H1 (cell line): ENCODE data around the gene ZNRF3. TPM values are rescaled to one million over a fixed set of nuclear protein-coding genes. Genes with fewer than 3 reads are reported as not detected.

Source experiments
- CTCF ChIA-PET: fragments of 300-600 bp; sonication (Branson Sonifier 250); formaldehyde crosslinking; loops from one replicate; lab custom pipeline; 2021; ENCODE audit not compliant: partially characterized antibody; lab: Charles Lee
- POLR2A ChIA-PET: fragments of 300-600 bp; sonication (Branson Sonifier 250); formaldehyde crosslinking; loops from one replicate; lab custom pipeline; 2021; ENCODE audit warnings: inconsistent platforms; ENCODE audit not compliant: partially characterized antibody; lab: Charles Lee
- DNase-seq, 2 experiments: peaks; one replicate each; pipeline versions ENCODE4 v3.0.0 to v3.0.0-alpha.2; 2010 to 2022; ENCODE audit warnings: low spot score in 2 of 2, low read depth in 1 of 2, mixed read lengths in 1 of 2
- FAIRE-seq: peaks from 2 replicates; lab custom pipeline; 2011; peaks lifted over from hg19 to GRCh38; lab: Jason Lieb, UNC
- H2AFZ ChIP-seq: 2 replicates; pipeline ENCODE4 v1.8.1; 2012; ENCODE audit warnings: low read length, inconsistent platforms
- H2AK5ac ChIP-seq: 2 replicates; pipeline ENCODE4 v1.6.1; 2013; ENCODE audit warnings: low read depth, low read length
- H2BK120ac ChIP-seq: replicated peaks from 2 replicates; pipeline ENCODE3; 2013; ENCODE audit warnings: low read depth, low read length, inconsistent platforms
- H2BK12ac ChIP-seq: 2 replicates; pipeline ENCODE4 v1.6.1; 2013; ENCODE audit warnings: low read depth, low read length
- H2BK15ac ChIP-seq: 2 replicates; pipeline ENCODE4 v1.6.1; 2013; ENCODE audit warnings: low read length
- H2BK20ac ChIP-seq: 2 replicates; pipeline ENCODE4 v1.6.1; 2013; ENCODE audit warnings: low read length
- H2BK5ac ChIP-seq: 2 replicates; pipeline ENCODE4 v1.6.1; 2013; ENCODE audit warnings: low read depth, low read length
- H3K14ac ChIP-seq: 2 replicates; pipeline ENCODE4 v1.6.1; 2013; ENCODE audit warnings: inconsistent platforms; ENCODE audit not compliant: insufficient read length
- H3K18ac ChIP-seq: 2 replicates; pipeline ENCODE4 v1.6.1; 2013; ENCODE audit warnings: low read length; ENCODE audit errors: extremely low read depth
- H3K23ac ChIP-seq: 2 replicates; pipeline ENCODE4 v1.6.1; 2013; ENCODE audit warnings: inconsistent platforms; ENCODE audit not compliant: insufficient read length
- H3K23me2 ChIP-seq: 2 replicates; pipeline ENCODE4 v1.6.1; 2013; ENCODE audit warnings: low read depth, low read length
- H3K27ac ChIP-seq: 2 replicates; pipeline ENCODE4 v1.6.1; 2011; ENCODE audit warnings: low read depth, low read length, inconsistent platforms
- H3K27me3 ChIP-seq, 4 experiments: replicated peaks in 1 of 4; 1 replicate in 1 of 4; 2 replicates in 3 of 4; pipeline versions ENCODE4 v1.6.1 to v1.8.1; 2011 to 2013; ENCODE audit warnings: low read length in 3 of 4, mild to moderate bottlenecking in 3 of 4, inconsistent platforms in 2 of 4, mixed read lengths in 2 of 4, moderate library complexity in 1 of 4; ENCODE audit not compliant: control insufficient read depth in 3 of 4, insufficient read depth in 3 of 4; ENCODE audit errors: extremely low read depth in 1 of 4
- H3K36me3 ChIP-seq, 4 experiments: 2 replicates each; pipeline versions ENCODE4 v1.6.1 to v1.8.1; 2011 to 2013; ENCODE audit warnings: mild to moderate bottlenecking in 4 of 4, low read length in 3 of 4, moderate library complexity in 2 of 4, control low read depth in 1 of 4, inconsistent platforms in 1 of 4; ENCODE audit not compliant: insufficient read depth in 4 of 4, control insufficient read depth in 2 of 4
- H3K4ac ChIP-seq: replicated peaks from 2 replicates; pipeline ENCODE3; 2013; ENCODE audit warnings: low read length, low read depth, mixed read lengths, inconsistent platforms; ENCODE audit not compliant: insufficient read length
- H3K4me1 ChIP-seq, 4 experiments: replicated peaks in 1 of 4; 1 replicate in 1 of 4; 2 replicates in 3 of 4; pipeline versions ENCODE4 v1.6.1 to v1.8.1; 2011 to 2013; ENCODE audit warnings: low read length in 3 of 4, inconsistent platforms in 2 of 4, mixed read lengths in 1 of 4; ENCODE audit not compliant: insufficient read depth in 4 of 4, control insufficient read depth in 3 of 4
- H3K4me2 ChIP-seq, 2 experiments: 2 replicates each; pipeline versions ENCODE4 v1.6.1 to v1.8.1; 2011 to 2013; ENCODE audit warnings: low read depth in 2 of 2, low read length in 2 of 2, control low read depth in 1 of 2, inconsistent platforms in 1 of 2, mild to moderate bottlenecking in 1 of 2; ENCODE audit not compliant: insufficient read depth in 1 of 2
- H3K4me3 ChIP-seq, 4 experiments: fragments of 200-600, 300-600 bp in 1 of 4; sonication (generic), shearing (Covaris generic), sonication (Bioruptor Twin) in 1 of 4; 2 replicates each; pipeline versions ENCODE4 v1.5.1 to v1.8.1; 2011 to 2016; ENCODE audit warnings: low read length in 4 of 4, low read depth in 3 of 4, control low read depth in 2 of 4, inconsistent platforms in 2 of 4, mild to moderate bottlenecking in 2 of 4, mixed read lengths in 1 of 4, moderate library complexity in 1 of 4; ENCODE audit not compliant: insufficient read depth in 2 of 4; ENCODE audit errors: extremely low read depth in 1 of 4
- H3K56ac ChIP-seq: replicated peaks from 2 replicates; pipeline ENCODE3; 2013; ENCODE audit warnings: low read depth, mild to moderate bottlenecking, mixed read lengths, low read length, inconsistent platforms; ENCODE audit not compliant: insufficient read length
- H3K79me1 ChIP-seq: 2 replicates; pipeline ENCODE4 v1.6.1; 2013; ENCODE audit warnings: low read depth, low read length, control low read depth
- H3K79me2 ChIP-seq, 2 experiments: 2 replicates each; pipeline versions ENCODE4 v1.6.1 to v1.8.1; 2012 to 2013; ENCODE audit warnings: low read length in 2 of 2, mild to moderate bottlenecking in 2 of 2, inconsistent platforms in 1 of 2; ENCODE audit not compliant: insufficient read depth in 2 of 2, control insufficient read depth in 1 of 2
- H3K9ac ChIP-seq, 4 experiments: replicated peaks in 1 of 4; 1 replicate in 1 of 4; 2 replicates in 3 of 4; pipeline versions ENCODE4 v1.6.1 to v1.8.1; 2011 to 2013; ENCODE audit warnings: low read depth in 3 of 4, low read length in 3 of 4, control low read depth in 2 of 4, mild to moderate bottlenecking in 2 of 4, moderate library complexity in 2 of 4, inconsistent platforms in 1 of 4; ENCODE audit errors: extremely low read depth in 1 of 4
- H3K9me3 ChIP-seq, 2 experiments: 2 replicates each; pipeline versions ENCODE4 v1.6.1 to v1.8.1; 2012 to 2013; ENCODE audit warnings: mild to moderate bottlenecking in 2 of 2, moderate library complexity in 2 of 2, control low read depth in 1 of 2, inconsistent platforms in 1 of 2, low read depth in 1 of 2, low read length in 1 of 2, mixed read lengths in 1 of 2; ENCODE audit not compliant: insufficient read depth in 2 of 2
- H4K20me1 ChIP-seq, 2 experiments: replicated peaks in 1 of 2; 2 replicates each; pipeline versions ENCODE3 to v1.8.1; 2011 to 2013; ENCODE audit warnings: inconsistent platforms in 2 of 2, low read length in 2 of 2, mild to moderate bottlenecking in 1 of 2; ENCODE audit not compliant: insufficient read depth in 2 of 2, control insufficient read depth in 1 of 2
- H4K5ac ChIP-seq: 2 replicates; pipeline ENCODE4 v1.6.1; 2013; ENCODE audit warnings: low read length, low read depth, mixed read lengths, inconsistent platforms; ENCODE audit not compliant: insufficient read length
- H4K8ac ChIP-seq: 2 replicates; pipeline ENCODE4 v1.8.0; 2013; ENCODE audit warnings: mild to moderate bottlenecking, moderate library complexity, low read length, inconsistent platforms; ENCODE audit not compliant: insufficient read depth; ENCODE audit errors: extremely low read depth
- H4K91ac ChIP-seq: replicated peaks from 2 replicates; pipeline ENCODE3; 2013; ENCODE audit warnings: low read length, mixed read lengths, inconsistent platforms; ENCODE audit not compliant: insufficient read length
- BRCA1 ChIP-seq: IDR thresholded peaks from 2 replicates; pipeline ENCODE4 v1.6.1; 2012; ENCODE audit warnings: low read depth, low read length, improper control_type of control experiment
- CHD1 ChIP-seq: IDR thresholded peaks from 2 replicates; pipeline ENCODE4 v1.6.1; 2012; ENCODE audit warnings: low read depth, low read length, improper control_type of control experiment
- EZH2 ChIP-seq: fragments of 200-600 bp; sonication (generic); IDR thresholded peaks from 2 replicates; pipeline ENCODE4 v1.7.1; 2012; ENCODE audit warnings: low read depth, mild to moderate bottlenecking, moderate library complexity, low read length, inconsistent platforms; ENCODE audit not compliant: severe bottlenecking
- GABPA ChIP-seq: IDR thresholded peaks from 2 replicates; pipeline ENCODE4 v1.6.1; 2011; ENCODE audit warnings: mild to moderate bottlenecking, low read length, moderate library complexity, borderline replicate concordance; ENCODE audit not compliant: insufficient read depth
- JUND ChIP-seq: IDR thresholded peaks from 2 replicates; pipeline ENCODE4 v1.6.1; 2011; ENCODE audit warnings: mild to moderate bottlenecking, improper control_type of control experiment, low read length
- NRF1 ChIP-seq: IDR thresholded peaks from 2 replicates; pipeline ENCODE4 v1.6.1; 2011; ENCODE audit warnings: mild to moderate bottlenecking, low read depth, low read length, improper control_type of control experiment
- RAD21 ChIP-seq, 2 experiments: IDR thresholded peaks in 1 of 2; conservative IDR thresholded peaks in 1 of 2; 2 replicates each; pipeline ENCODE4 v1.6.1; 2011; ENCODE audit warnings: low read depth in 2 of 2, low read length in 2 of 2, improper control_type of control experiment in 1 of 2, inconsistent platforms in 1 of 2, mild to moderate bottlenecking in 1 of 2, moderate library complexity in 1 of 2
- RNF2 ChIP-seq: fragments of 200-900, 300-1000 bp; sonication (generic); IDR thresholded peaks from 2 replicates; pipeline ENCODE4 v1.7.1; 2016; ENCODE audit warnings: borderline replicate concordance, low read depth, mild to moderate bottlenecking, antibody characterized with exemption, low read length; ENCODE audit not compliant: poor library complexity, severe bottlenecking; ENCODE audit errors: missing control alignments
- RXRA ChIP-seq: IDR thresholded peaks from 2 replicates; pipeline ENCODE4 v1.6.1; 2011; ENCODE audit warnings: low read depth, mild to moderate bottlenecking, low read length, moderate library complexity; ENCODE audit not compliant: insufficient read depth
- SP4 ChIP-seq: IDR thresholded peaks from 2 replicates; pipeline ENCODE4 v1.6.1; 2012; ENCODE audit warnings: low read length, inconsistent platforms
- TAF7 ChIP-seq: optimal IDR thresholded peaks from 2 replicates; pipeline ENCODE3; 2011; ENCODE audit warnings: low read depth, mild to moderate bottlenecking, inconsistent platforms, low read length, moderate library complexity, borderline replicate concordance
- WGBS, 2 experiments: shearing (Covaris generic) in 1 of 2; methylation state at CpG; one replicate each; pipeline versions ENCODE4 v1.1.6 to v1.1.7; 2013 to 2015; ENCODE audit warnings: low lambda C conversion rate in 2 of 2, mixed read lengths in 2 of 2, inconsistent platforms in 1 of 2, low coverage in 1 of 2, missing lambda C conversion rate in 1 of 2; ENCODE audit not compliant: insufficient replicate concordance in 2 of 2, insufficient coverage in 1 of 2, insufficient read length in 1 of 2; ENCODE audit errors: extremely low coverage in 1 of 2, missing lambda C conversion rate in 1 of 2; 5-methylcytosine and 5-hydroxymethylcytosine counted together
- polyA plus RNA-seq, 7 experiments: library from polyadenylated mRNA; depleted of rRNA in 3 of 7; stranded (reverse) in 5 of 7; unstranded in 2 of 7; fragments of >200 nt in 5 of 7; fragments of 200-250 nt in 2 of 7; gene quantifications; 1 replicate in 5 of 7; 2 replicates in 1 of 7; 4 replicates in 1 of 7; pipeline versions ENCODE4 v1.2.1 to v1.2.3, GENCODE V29; 2011 to 2013; ENCODE audit warnings: missing spikeins in 2 of 7, mixed read lengths in 2 of 7
- total RNA-seq: library from RNA; stranded (reverse); fragmentation: NEBNext Ultra II Directional; extraction: Animal tissue kit (Norgen Biotek cat#: 25700); gene quantifications from 2 replicates; pipeline ENCODE4 v1.2.1, GENCODE V29; 2021

ZNRF3 gene
- total and polyA plus RNA-seq, 2 of the 8 experiments (the other 6 are each of a cell fraction or from before 2014, with no cell fraction given) = 14.1 to 21.7 TPM

- peak overlapping the region; percentile 10; the same call in 1 of the 2 replicates for H2BK12ac ChIP-seq
- ChIA-PET POLR2A (interaction anchor here (3.5 kb wide), 1 partner anchor 9 kb away, joined by 15 read pairs; no protein-coding TSS in a partner anchor), CTCF (interaction anchor here (0.8 to 1.0 kb wide), 3 partner anchors 16 to 113 kb away, joined by 3 read pairs; no protein-coding TSS in a partner anchor)
- DNase-seq (no peak), FAIRE-seq (peak; percentile 19)
- H3K14ac ChIP-seq = no peak overlapping the region
- H3K79me1 ChIP-seq = no peaks in the 10 kb centered on the region; the same call in 1 of the 2 replicates
- 95% methylated on average over 3 of the region's 3 CpGs; no CpG with 5 or more reads in 1 of the 2 experiments for WGBS, 2 experiments
- no peak overlapping the region for H3K18ac ChIP-seq
- no peaks in the 10 kb centered on the region for H3K23me2 ChIP-seq
- no peak overlapping the region for H3K23ac ChIP-seq
- H2BK20ac ChIP-seq = no peak overlapping the region; the same call in 1 of the 2 replicates
- H2BK15ac ChIP-seq = no peak overlapping the region
- H3K9me3 ChIP-seq = no peaks in the 10 kb centered on the region
- H3K27ac ChIP-seq = 0 out of 2 replicates have a peak overlapping the region, but pooled peaks have one; percentile 10
- peaks cover 4 to 10% (median 8%) of the 10 kb centered on the region in 4 experiments for H3K4me1 ChIP-seq
- no peak overlapping the region for H3K56ac ChIP-seq
- 0 out of 2 replicates have a peak overlapping the region, but pooled peaks have one; percentile 3 for H4K8ac ChIP-seq
- H3K27me3 ChIP-seq = no peaks in the 10 kb centered on the region
- no peak overlapping the region for H3K4ac ChIP-seq
- H3K79me2 ChIP-seq = peaks cover 0 to 39% of the 10 kb centered on the region in 2 experiments; a peak in 3 of 4 replicates
- no peak overlapping the region for H3K4me2 ChIP-seq
- no peak overlapping the region for H4K5ac ChIP-seq
- 0 out of 8 replicates have a peak, but pooled peaks cover 0 to 5% (median 0%) of the 10 kb centered on the region in 4 experiments for H3K36me3 ChIP-seq
- no peak overlapping the region for H3K9ac ChIP-seq
- H2BK5ac ChIP-seq = peak overlapping the region; percentile 37; the same call in 1 of the 2 replicates
- no peak overlapping the region for H2AFZ ChIP-seq
- H3K4me3 ChIP-seq = no peak overlapping the region
- H4K91ac ChIP-seq = peak overlapping the region; percentile 22
- H4K20me1 ChIP-seq = no peaks in the 10 kb centered on the region
- H2BK120ac ChIP-seq = no peak overlapping the region
- H2AK5ac ChIP-seq = peak overlapping the region; percentile 18; the same call in 1 of the 2 replicates
- TF ChIP-seq RAD21 (IDR thresholded peaks at IDR 0.05 in 1 of 2, conservative IDR thresholded peaks at IDR 0.05 in 1 of 2; ENCODE audit: low read depth in 2 of 2, low read length in 2 of 2) = no peak
- TF ChIP-seq BRCA1 = no peak
- no peak for TF ChIP-seq NRF1
- TF ChIP-seq EZH2 = no peak
- no peak for TF ChIP-seq TAF7
- TF ChIP-seq SP4 = no peak
- TF ChIP-seq JUND = no peak
- TF ChIP-seq CHD1 = no peak
- no peak for TF ChIP-seq GABPA
- no peak for TF ChIP-seq RNF2
- no peak for TF ChIP-seq RXRA
These were observed 114.0 kb downstream of the ZNRF3 start for GRCh38 chr22:28997342-28997741.
